Trophoblast cell (in vitro differentiated cells and primary cell): ENCODE results near the gene METTL15. TPM values are rescaled to one million over a fixed set of nuclear protein-coding genes. Genes with fewer than 3 reads are reported as not detected.
A peak's percentile ranks its signal among the peaks of the same experiment; 100 is the strongest.

Source experiments
- DNase-seq, 2 donors: peaks; one replicate each; pipeline ENCODE4 v3.0.0-alpha.2; 2016
- H2AFZ ChIP-seq: 2 replicates; pipeline ENCODE4 v1.6.1; 2013; ENCODE audit warnings: low read length, moderate library complexity, mild to moderate bottlenecking; ENCODE audit not compliant: insufficient read depth, poor library complexity
- H2AK5ac ChIP-seq: 2 replicates; pipeline ENCODE4 v1.6.1; 2013; ENCODE audit warnings: mild to moderate bottlenecking, low read length
- H2BK120ac ChIP-seq: 2 replicates; pipeline ENCODE4 v1.6.1; 2013; ENCODE audit warnings: low read length, mild to moderate bottlenecking, moderate library complexity; ENCODE audit not compliant: insufficient read depth, poor library complexity
- H2BK12ac ChIP-seq: 2 replicates; pipeline ENCODE4 v1.6.1; 2013; ENCODE audit warnings: mild to moderate bottlenecking, low read length, moderate library complexity
- H2BK5ac ChIP-seq: 2 replicates; pipeline ENCODE4 v1.6.1; 2013; ENCODE audit warnings: low read length, low read depth, moderate library complexity, mild to moderate bottlenecking; ENCODE audit not compliant: poor library complexity
- H3K14ac ChIP-seq: 2 replicates; pipeline ENCODE4 v1.6.1; 2013; ENCODE audit warnings: mild to moderate bottlenecking, low read length
- H3K18ac ChIP-seq: 2 replicates; pipeline ENCODE4 v1.6.1; 2013; ENCODE audit warnings: mild to moderate bottlenecking, low read length
- H3K23ac ChIP-seq: 2 replicates; pipeline ENCODE4 v1.6.1; 2013; ENCODE audit warnings: low read length
- H3K27ac ChIP-seq: 2 replicates; pipeline ENCODE4 v1.5.1; 2013; ENCODE audit warnings: low read depth, mild to moderate bottlenecking, inconsistent platforms, low read length, moderate library complexity
- H3K27me3 ChIP-seq: 2 replicates; pipeline ENCODE4 v1.6.1; 2013; ENCODE audit warnings: inconsistent platforms, mild to moderate bottlenecking, low read length, moderate library complexity; ENCODE audit not compliant: insufficient read depth
- H3K36me3 ChIP-seq, 2 experiments: 1 replicate in 1 of 2; 2 replicates in 1 of 2; pipeline ENCODE4 v1.6.1; 2013; ENCODE audit warnings: low read length in 2 of 2, mild to moderate bottlenecking in 2 of 2, moderate library complexity in 1 of 2; ENCODE audit not compliant: insufficient read depth in 2 of 2, control insufficient read depth in 1 of 2
- H3K4ac ChIP-seq: 2 replicates; pipeline ENCODE4 v1.6.1; 2013; ENCODE audit warnings: low read depth, mild to moderate bottlenecking, low read length, moderate library complexity
- H3K4me1 ChIP-seq, 2 experiments: 1 replicate in 1 of 2; 2 replicates in 1 of 2; pipeline ENCODE4 v1.6.1; 2013; ENCODE audit warnings: low read length in 2 of 2, mild to moderate bottlenecking in 2 of 2, moderate library complexity in 1 of 2; ENCODE audit not compliant: insufficient read depth in 2 of 2, control insufficient read depth in 1 of 2
- H3K4me2 ChIP-seq: 2 replicates; pipeline ENCODE4 v1.6.1; 2013; ENCODE audit warnings: inconsistent platforms, mild to moderate bottlenecking, low read length, moderate library complexity
- H3K4me3 ChIP-seq: 2 replicates; pipeline ENCODE4 v1.5.1; 2013; ENCODE audit warnings: mild to moderate bottlenecking, low read depth, low read length, inconsistent platforms
- H3K79me1 ChIP-seq: one replicate; pipeline ENCODE4 v1.6.1; 2013; ENCODE audit warnings: low read length
- H3K79me2 ChIP-seq: 2 replicates; pipeline ENCODE4 v1.6.1; 2013; ENCODE audit warnings: low read length, mild to moderate bottlenecking; ENCODE audit not compliant: control insufficient read depth, insufficient read depth, poor library complexity
- H3K9ac ChIP-seq: 2 replicates; pipeline ENCODE4 v1.6.1; 2013; ENCODE audit warnings: mild to moderate bottlenecking, low read length
- H3K9me3 ChIP-seq: 2 replicates; pipeline ENCODE4 v1.6.1; 2013; ENCODE audit warnings: low read depth, mild to moderate bottlenecking, control low read depth, inconsistent platforms, low read length; ENCODE audit not compliant: insufficient read depth
- H4K12ac ChIP-seq: 2 replicates; pipeline ENCODE4 v1.6.1; 2013; ENCODE audit warnings: low read depth, mild to moderate bottlenecking, low read length, moderate library complexity
- H4K8ac ChIP-seq: 2 replicates; pipeline ENCODE4 v1.6.1; 2013; ENCODE audit warnings: low read depth, mild to moderate bottlenecking, low read length, moderate library complexity
- H4K91ac ChIP-seq: one replicate; pipeline ENCODE4 v1.6.1; 2013; ENCODE audit warnings: low read depth, mild to moderate bottlenecking, low read length, moderate library complexity
- WGBS: extraction: QIAGEN DNeasy Blood & Tissue Kit; methylation state at CpG from one replicate; pipeline ENCODE4 v1.1.7; 2013; ENCODE audit warnings: missing lambda C conversion rate; ENCODE audit not compliant: insufficient read length, insufficient coverage; ENCODE audit errors: extremely low coverage; 5-methylcytosine and 5-hydroxymethylcytosine counted together
- polyA plus RNA-seq: library from polyadenylated mRNA; stranded (reverse); fragments of 200-250 nt; gene quantifications from 2 replicates; pipeline ENCODE4 v1.2.3, GENCODE V29; 2013

Gene METTL15
- 5.1 and 6.1 TPM in 2 replicates for polyA plus RNA-seq

GRCh38 chr11:28107750-28108618 lies at the start of gene METTL15, which contains the start of gene KIF18A:
TSS of gene METTL15 (plus strand) at chr11:28108388. CDS start at chr11:28113335, 4,947 bp downstream.
TSS of gene KIF18A (minus strand) at chr11:28108156. CDS start at chr11:28097947, 10,209 bp downstream.
- WGBS = no CpG with 5 or more reads among the region's 38 CpGs
- Histone ChIP-seq H2BK12ac (no peak within 1 kb of the TSS), H4K91ac (peak within 1 kb of the TSS; percentile 17), H3K4me2 (peak within 1 kb of the TSS; percentile 85), H4K12ac (no peak within 1 kb of the TSS), H3K23ac (no peak within 1 kb of the TSS), H3K14ac (no peak within 1 kb of the TSS), H3K79me1 (peaks cover 2% of the 10 kb centered on the region), H3K36me3 (no peaks in the 10 kb centered on the region), H2AFZ (peak within 1 kb of the TSS; percentile 82), H2BK120ac (peak within 1 kb of the TSS; percentile 9), H4K8ac (peak within 1 kb of the TSS; percentile 37), H3K18ac (peak within 1 kb of the TSS; percentile 12), H3K9ac (peak within 1 kb of the TSS; percentile 88), H3K27me3 (no peaks in the 10 kb centered on the region), H2AK5ac (no peak within 1 kb of the TSS), H3K4me1 (no peaks in the 10 kb centered on the region), H3K4ac (no peak within 1 kb of the TSS), H3K27ac (no peak within 1 kb of the TSS), H3K9me3 (no peaks in the 10 kb centered on the region), H3K79me2 (peaks cover 3% of the 10 kb centered on the region), H2BK5ac (peak within 1 kb of the TSS; percentile 13), H3K4me3 (peak within 1 kb of the TSS; percentile 73)
- DNase-seq = peak; percentile 100

DNA sequence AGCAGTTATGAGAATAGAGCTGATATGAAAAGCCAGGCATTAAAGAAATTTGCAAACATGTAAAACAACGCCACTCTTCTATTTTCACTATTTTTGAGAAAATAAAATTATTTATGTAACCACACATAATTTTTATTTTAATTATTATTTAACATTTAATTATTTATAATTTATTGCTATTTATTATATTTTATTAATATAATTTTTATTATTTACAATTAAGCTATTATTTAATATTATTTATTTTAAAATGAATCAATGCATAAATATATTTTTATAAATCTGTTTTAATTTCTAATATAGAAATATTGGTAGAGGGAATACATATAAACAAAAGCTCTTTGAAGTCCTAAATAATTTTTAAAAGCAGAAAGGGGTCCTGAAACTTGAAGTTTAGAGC lies 36.9 kb upstream of the METTL15 start:
- DNase-seq = no peak
- Histone ChIP-seq H4K8ac (no peak overlapping the region), H3K14ac (no peak overlapping the region), H3K4ac (no peak overlapping the region), H4K91ac (no peak overlapping the region), H3K9ac (no peak overlapping the region), H3K18ac (no peak overlapping the region), H2AFZ (no peak overlapping the region), H2BK5ac (no peak overlapping the region), H2BK12ac (no peak overlapping the region), H3K27ac (no peak overlapping the region), H4K12ac (no peak overlapping the region), H3K4me1 (no peaks in the 10 kb centered on the region), H3K23ac (no peak overlapping the region), H2AK5ac (no peak overlapping the region), H3K36me3 (no peaks in the 10 kb centered on the region), H3K9me3 (no peaks in the 10 kb centered on the region), H2BK120ac (no peak overlapping the region), H3K4me3 (no peak overlapping the region), H3K4me2 (no peak overlapping the region), H3K27me3 (no peaks in the 10 kb centered on the region), H3K79me1 (no peaks in the 10 kb centered on the region), H3K79me2 (no peaks in the 10 kb centered on the region)
- no CpG with 5 or more reads among the region's 1 CpG for WGBS

GRCh38 chr11:28072321-28072720 lies 35.9 kb upstream of the METTL15 start:
- no peaks in the 10 kb centered on the region for H3K79me2 ChIP-seq
- H2AK5ac ChIP-seq = no peak overlapping the region
- H3K23ac ChIP-seq = no peak overlapping the region
- no peak overlapping the region for H2AFZ ChIP-seq
- H4K91ac ChIP-seq = no peak overlapping the region
- H3K18ac ChIP-seq = no peak overlapping the region
- no peak overlapping the region for H2BK120ac ChIP-seq
- whole genome bisulfite sequencing = no CpG with 5 or more reads among the region's 2 CpGs
- peaks cover 3 to 4% of the 10 kb centered on the region in 2 experiments for H3K36me3 ChIP-seq
- no peak overlapping the region for H2BK12ac ChIP-seq
- H3K27me3 ChIP-seq = no peaks in the 10 kb centered on the region
- no peak overlapping the region for H3K4ac ChIP-seq
- no peaks in the 10 kb centered on the region for H3K9me3 ChIP-seq
- H3K79me1 ChIP-seq = no peaks in the 10 kb centered on the region
- H3K4me2 ChIP-seq = no peak overlapping the region
- H3K14ac ChIP-seq = no peak overlapping the region
- H4K12ac ChIP-seq = no peak overlapping the region
- H3K4me3 ChIP-seq = no peak overlapping the region
- H2BK5ac ChIP-seq = no peak overlapping the region
- no peak overlapping the region for H3K27ac ChIP-seq
- no peaks in the 10 kb centered on the region for H3K4me1 ChIP-seq
- H3K9ac ChIP-seq = no peak overlapping the region
- no peak overlapping the region for H4K8ac ChIP-seq
- DNase-seq = no peak

- H2AFZ ChIP-seq = no peak overlapping the region
- no peak overlapping the region for H3K4me2 ChIP-seq
- no peak overlapping the region for H3K18ac ChIP-seq
- no peaks in the 10 kb centered on the region for H3K79me1 ChIP-seq
- H3K9me3 ChIP-seq = no peaks in the 10 kb centered on the region
- H3K4me1 ChIP-seq = no peaks in the 10 kb centered on the region
- no peak overlapping the region for H3K23ac ChIP-seq
- H3K27me3 ChIP-seq = no peaks in the 10 kb centered on the region
- H3K27ac ChIP-seq = no peak overlapping the region
- no peak overlapping the region for H3K4ac ChIP-seq
- H3K36me3 ChIP-seq = peaks cover 3 to 4% of the 10 kb centered on the region in 2 experiments
- WGBS = no CpG with 5 or more reads among the region's 3 CpGs
- no peak overlapping the region for H2BK120ac ChIP-seq
- H4K91ac ChIP-seq = no peak overlapping the region
- no peak overlapping the region for H3K4me3 ChIP-seq
- H3K79me2 ChIP-seq = no peaks in the 10 kb centered on the region
- no peak overlapping the region for H3K9ac ChIP-seq
- no peak overlapping the region for H2AK5ac ChIP-seq
- H3K14ac ChIP-seq = no peak overlapping the region
- no peak overlapping the region for H4K8ac ChIP-seq
- no peak overlapping the region for H2BK12ac ChIP-seq
- H2BK5ac ChIP-seq = no peak overlapping the region
- DNase-seq = no peak
- no peak overlapping the region for H4K12ac ChIP-seq
Observed at GRCh38 chr11:28077521-28077920, 30.7 kb upstream of the METTL15 start.
